HL-60 (cell line): ENCODE data around the gene KMT2C.

ENCODE experiments used
- DNase-seq, 2 experiments: peaks; one replicate each; pipeline ENCODE4 v3.0.0-alpha.2; 2010 to 2020; ENCODE audit warnings: low read depth in 1 of 2, low spot score in 1 of 2
- H3K27ac ChIP-seq: fragments of 250-450 bp; sonication (Bioruptor Pico); replicated peaks from 2 replicates; pipeline ENCODE4 v1.5.1; 2020; ENCODE audit warnings: mild to moderate bottlenecking, moderate library complexity
- H3K27me3 ChIP-seq: fragments of 250-450 bp; sonication (Bioruptor Pico); 2 replicates; pipeline ENCODE4 v1.5.1; 2021; ENCODE audit warnings: mild to moderate bottlenecking, moderate library complexity; ENCODE audit not compliant: insufficient read depth, poor library complexity, severe bottlenecking
- H3K4me3 ChIP-seq: replicated peaks from 2 replicates; pipeline ENCODE4 v1.5.1; 2011; ENCODE audit warnings: mild to moderate bottlenecking, control low read depth, low read length; ENCODE audit not compliant: insufficient read depth
- GABPA ChIP-seq: IDR thresholded peaks from 2 replicates; pipeline ENCODE4 v1.6.1; 2012; ENCODE audit warnings: low read depth
- POLR2AphosphoS5 ChIP-seq: IDR thresholded peaks from 2 replicates; pipeline ENCODE4 v1.6.1; 2012; ENCODE audit warnings: low read depth
- SPI1 ChIP-seq: IDR thresholded peaks from 2 replicates; pipeline ENCODE4 v1.6.1; 2012; ENCODE audit warnings: low read depth, mild to moderate bottlenecking, borderline replicate concordance
- TF ChIP-seq, protein P1 (sequence below): IDR thresholded peaks from 2 replicates; pipeline ENCODE4 v1.6.1; 2012; ENCODE audit warnings: low read depth; ENCODE audit not compliant: insufficient replicate concordance
- TF ChIP-seq, protein P2 (sequence below): IDR thresholded peaks from one replicate; pipeline ENCODE4 v1.5.1; 2011; ENCODE audit warnings: low read length, control low read depth, inconsistent platforms; ENCODE audit not compliant: insufficient read depth

KMT2C gene

DNA sequence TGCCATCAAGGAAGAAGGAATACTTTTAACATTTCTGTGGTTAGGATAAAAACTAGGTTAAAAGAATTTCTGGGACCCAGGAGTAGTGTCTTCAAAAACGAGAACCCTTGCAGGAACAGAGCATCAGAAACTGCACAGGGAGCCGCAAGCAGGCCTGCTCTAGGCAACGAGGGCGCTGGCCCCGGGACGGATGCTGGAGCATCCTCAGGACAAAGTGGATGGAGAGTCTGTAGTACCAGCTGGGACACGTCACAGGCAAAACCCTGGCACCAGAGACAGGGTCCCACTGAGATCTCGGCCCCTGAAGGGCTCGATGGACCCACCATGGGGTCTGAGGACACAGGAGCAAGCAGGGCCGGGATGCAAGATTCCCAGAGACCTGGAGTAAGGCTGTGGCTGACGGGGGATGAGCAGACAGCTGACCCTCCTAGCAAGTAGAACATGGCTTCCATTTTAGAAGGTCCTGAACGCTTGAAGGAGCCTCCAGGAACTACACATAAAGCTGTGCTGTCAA, 303.8 kb downstream of the KMT2C start:
- TF ChIP-seq SPI1 (no peak), POLR2AphosphoS5 (no peak), GABPA (no peak)
- TF ChIP-seq, protein P1, sequence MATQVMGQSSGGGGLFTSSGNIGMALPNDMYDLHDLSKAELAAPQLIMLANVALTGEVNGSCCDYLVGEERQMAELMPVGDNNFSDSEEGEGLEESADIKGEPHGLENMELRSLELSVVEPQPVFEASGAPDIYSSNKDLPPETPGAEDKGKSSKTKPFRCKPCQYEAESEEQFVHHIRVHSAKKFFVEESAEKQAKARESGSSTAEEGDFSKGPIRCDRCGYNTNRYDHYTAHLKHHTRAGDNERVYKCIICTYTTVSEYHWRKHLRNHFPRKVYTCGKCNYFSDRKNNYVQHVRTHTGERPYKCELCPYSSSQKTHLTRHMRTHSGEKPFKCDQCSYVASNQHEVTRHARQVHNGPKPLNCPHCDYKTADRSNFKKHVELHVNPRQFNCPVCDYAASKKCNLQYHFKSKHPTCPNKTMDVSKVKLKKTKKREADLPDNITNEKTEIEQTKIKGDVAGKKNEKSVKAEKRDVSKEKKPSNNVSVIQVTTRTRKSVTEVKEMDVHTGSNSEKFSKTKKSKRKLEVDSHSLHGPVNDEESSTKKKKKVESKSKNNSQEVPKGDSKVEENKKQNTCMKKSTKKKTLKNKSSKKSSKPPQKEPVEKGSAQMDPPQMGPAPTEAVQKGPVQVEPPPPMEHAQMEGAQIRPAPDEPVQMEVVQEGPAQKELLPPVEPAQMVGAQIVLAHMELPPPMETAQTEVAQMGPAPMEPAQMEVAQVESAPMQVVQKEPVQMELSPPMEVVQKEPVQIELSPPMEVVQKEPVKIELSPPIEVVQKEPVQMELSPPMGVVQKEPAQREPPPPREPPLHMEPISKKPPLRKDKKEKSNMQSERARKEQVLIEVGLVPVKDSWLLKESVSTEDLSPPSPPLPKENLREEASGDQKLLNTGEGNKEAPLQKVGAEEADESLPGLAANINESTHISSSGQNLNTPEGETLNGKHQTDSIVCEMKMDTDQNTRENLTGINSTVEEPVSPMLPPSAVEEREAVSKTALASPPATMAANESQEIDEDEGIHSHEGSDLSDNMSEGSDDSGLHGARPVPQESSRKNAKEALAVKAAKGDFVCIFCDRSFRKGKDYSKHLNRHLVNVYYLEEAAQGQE = no peak
- Histone ChIP-seq H3K27me3 (no peaks in the 10 kb centered on the region), H3K27ac (no peak overlapping the region), H3K4me3 (no peak overlapping the region)
- DNase-seq = no peak

DNA sequence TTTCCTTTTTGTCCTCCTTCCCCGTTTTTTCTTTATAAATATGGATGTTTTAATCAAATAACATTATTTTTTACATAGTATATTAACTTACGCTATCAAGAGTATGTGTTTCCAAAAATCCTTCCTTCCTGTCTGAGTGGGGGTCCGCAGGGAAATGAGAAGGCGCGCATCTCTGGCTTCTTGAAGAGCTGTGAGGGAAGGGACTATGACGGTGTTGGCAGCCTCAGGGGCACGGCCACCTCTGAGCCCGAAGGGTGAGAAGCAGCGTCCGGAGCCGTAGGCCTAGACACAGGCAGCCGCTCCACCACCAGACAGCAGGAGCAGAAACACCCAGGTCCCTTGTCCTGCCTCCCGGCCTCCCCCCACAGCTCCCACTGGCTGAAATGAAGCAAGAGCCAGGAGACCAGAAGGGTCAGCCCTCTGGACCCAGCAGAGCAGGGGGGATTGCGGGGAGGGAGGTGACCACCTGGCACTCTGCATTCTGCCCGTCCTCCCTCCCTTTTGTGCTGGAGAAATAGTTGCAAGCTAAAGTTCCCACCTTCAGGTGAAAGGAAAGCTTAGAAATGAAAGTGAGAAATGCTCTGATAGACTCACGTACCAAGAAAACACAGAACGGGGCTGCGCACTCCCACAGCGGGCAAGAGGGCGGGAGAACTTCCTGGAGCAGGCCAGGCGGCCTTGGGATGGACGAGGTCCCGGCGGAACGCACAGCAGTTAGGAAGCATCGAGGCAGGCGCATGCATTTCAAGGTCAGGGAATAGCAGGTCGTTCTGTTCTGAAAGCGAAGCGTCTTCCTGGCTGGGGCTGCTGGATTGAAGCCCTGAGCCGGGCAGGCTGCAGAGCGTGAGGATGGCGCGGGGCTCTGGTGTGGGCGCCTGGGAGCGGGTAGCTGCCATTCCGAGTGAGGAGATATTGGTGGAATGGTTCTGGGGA, 304.9 kb downstream of the KMT2C start:
- H3K27ac ChIP-seq = no peak overlapping the region
- no peak overlapping the region for H3K4me3 ChIP-seq
- TF ChIP-seq GABPA = no peak
- no peak for TF ChIP-seq SPI1
- TF ChIP-seq, protein P1 = no peak
- no peak; the same call in 1 of the 2 replicates for TF ChIP-seq POLR2AphosphoS5
- TF ChIP-seq, protein P2, sequence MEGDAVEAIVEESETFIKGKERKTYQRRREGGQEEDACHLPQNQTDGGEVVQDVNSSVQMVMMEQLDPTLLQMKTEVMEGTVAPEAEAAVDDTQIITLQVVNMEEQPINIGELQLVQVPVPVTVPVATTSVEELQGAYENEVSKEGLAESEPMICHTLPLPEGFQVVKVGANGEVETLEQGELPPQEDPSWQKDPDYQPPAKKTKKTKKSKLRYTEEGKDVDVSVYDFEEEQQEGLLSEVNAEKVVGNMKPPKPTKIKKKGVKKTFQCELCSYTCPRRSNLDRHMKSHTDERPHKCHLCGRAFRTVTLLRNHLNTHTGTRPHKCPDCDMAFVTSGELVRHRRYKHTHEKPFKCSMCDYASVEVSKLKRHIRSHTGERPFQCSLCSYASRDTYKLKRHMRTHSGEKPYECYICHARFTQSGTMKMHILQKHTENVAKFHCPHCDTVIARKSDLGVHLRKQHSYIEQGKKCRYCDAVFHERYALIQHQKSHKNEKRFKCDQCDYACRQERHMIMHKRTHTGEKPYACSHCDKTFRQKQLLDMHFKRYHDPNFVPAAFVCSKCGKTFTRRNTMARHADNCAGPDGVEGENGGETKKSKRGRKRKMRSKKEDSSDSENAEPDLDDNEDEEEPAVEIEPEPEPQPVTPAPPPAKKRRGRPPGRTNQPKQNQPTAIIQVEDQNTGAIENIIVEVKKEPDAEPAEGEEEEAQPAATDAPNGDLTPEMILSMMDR = no peak
- no peak for DNase-seq
- H3K27me3 ChIP-seq = no peaks in the 10 kb centered on the region

DNA sequence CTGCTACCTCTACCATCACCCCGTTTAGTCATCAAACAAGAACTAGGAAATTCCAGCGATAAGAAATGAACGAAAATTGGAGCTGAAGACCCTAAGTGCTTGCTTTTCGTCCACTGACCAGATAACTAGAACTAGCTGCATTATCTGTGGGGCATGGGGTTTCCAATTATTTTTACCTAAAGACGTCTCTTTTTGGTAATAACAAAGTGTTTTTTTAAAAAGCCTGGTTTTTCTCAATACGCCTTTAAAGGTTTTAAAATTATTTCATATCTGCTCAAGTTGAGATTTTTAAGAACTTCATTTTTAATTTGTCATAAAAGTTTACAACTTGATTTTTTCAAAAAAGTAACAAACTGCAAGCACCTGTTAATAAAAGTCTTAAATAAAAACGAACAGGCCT, 306.1 kb downstream of the KMT2C start:
- no peak for DNase-seq
- no peak overlapping the region for H3K4me3 ChIP-seq
- no peak for TF ChIP-seq POLR2AphosphoS5
- no peak for TF ChIP-seq GABPA
- TF ChIP-seq, protein P1 = no peak
- TF ChIP-seq, protein P2 = no peak
- no peak for TF ChIP-seq SPI1
- no peaks in the 10 kb centered on the region for H3K27me3 ChIP-seq
- H3K27ac ChIP-seq = no peak overlapping the region
